HG02759 (cell line): ENCODE results near the gene SLC25A40.
"Not testable (repeated sequence)": the region's sequence is repeated elsewhere in the genome, so short reads cannot be mapped to it uniquely, and the experiment has no call there.

Experiments
- ATAC-seq: cut with Tn5 transposase; IDR thresholded peaks from one replicate; pipeline ENCODE4 v1.9.1; 2021; ENCODE audit warnings: mild to moderate bottlenecking, moderate library complexity; ENCODE audit not compliant: unreplicated experiment

SLC25A40 gene

DNA sequence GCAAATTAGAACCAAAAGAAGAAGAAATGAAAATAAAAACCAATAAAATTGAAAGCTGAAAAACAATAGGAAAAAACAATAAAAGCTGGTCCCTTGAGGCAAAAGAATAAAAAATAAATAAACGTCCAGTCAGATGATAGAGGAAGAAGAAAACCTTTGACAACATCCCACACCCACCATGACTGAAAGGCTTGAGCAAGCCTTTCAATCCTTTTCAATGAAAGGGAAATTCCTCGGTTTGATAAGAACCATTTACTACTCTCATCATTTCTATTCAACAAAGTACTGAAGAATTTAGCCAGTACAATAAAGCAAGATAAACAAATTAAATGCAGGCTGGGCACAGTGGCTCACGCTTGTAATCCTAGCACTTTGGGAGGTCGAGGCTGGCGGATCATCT lies 3.8 kb downstream of the SLC25A40 start:
- ATAC-seq = no peak

DNA sequence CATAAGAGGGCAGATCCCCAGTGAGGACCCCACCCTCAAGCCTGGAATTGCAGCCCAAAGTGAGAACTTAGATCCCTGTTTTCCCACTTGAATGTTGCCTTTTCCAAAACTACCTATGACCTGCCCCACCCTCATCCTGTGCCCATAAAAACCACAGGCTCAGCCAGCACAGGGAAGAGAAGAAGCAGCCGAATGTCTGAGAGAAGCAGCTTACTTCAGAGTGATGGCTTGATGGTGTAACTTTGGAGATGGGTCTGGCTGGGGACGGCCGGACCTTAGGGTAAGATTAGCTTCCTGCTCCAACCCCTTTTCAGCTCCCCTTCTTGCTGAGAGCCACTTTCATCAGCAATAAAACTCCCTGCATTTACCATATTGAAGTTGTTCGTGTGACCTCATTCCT lies 5.7 kb downstream of the SLC25A40 start:
- ATAC-seq = no peak

DNA sequence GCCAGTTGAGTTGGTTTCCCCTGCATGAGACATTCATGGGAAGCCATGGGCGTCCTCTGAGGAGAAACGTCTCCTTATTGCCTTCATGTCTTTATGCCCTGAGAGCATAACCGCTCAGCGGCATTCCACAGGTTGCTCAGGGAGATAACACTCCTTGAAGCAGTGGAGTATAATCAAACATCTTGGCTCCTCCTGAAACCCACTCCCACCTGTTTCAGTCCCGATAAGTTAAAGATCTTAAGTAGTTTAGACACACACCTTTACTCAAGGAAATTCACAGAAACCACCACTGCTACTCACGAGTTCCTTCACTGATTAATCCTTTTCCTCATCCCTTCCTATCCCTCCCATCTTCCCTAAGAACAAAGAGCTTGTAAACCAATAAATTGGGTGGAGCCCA lies 9.6 kb downstream of the SLC25A40 start:
- ATAC-seq = not testable (repeated sequence)

DNA sequence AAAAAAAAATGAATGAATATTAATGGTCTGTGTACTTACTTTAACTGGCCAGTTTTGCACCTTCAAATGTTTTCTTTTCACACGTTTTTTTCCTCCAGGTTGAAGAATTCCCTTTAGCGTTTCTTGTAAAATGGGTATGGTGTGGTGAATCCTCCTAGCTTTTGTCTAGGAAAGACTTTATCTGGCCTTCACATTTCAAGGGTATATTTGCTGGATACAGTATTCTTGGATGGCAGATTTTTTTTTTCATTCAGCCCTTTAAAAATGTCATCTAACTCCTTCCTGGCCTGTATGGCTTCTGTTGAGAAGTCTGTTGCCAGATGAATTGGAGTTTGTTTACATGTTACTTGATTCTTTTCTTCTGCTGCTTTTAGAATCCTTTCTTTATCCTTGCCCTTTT lies 10.1 kb downstream of the SLC25A40 start:
- ATAC-seq = no peak

DNA sequence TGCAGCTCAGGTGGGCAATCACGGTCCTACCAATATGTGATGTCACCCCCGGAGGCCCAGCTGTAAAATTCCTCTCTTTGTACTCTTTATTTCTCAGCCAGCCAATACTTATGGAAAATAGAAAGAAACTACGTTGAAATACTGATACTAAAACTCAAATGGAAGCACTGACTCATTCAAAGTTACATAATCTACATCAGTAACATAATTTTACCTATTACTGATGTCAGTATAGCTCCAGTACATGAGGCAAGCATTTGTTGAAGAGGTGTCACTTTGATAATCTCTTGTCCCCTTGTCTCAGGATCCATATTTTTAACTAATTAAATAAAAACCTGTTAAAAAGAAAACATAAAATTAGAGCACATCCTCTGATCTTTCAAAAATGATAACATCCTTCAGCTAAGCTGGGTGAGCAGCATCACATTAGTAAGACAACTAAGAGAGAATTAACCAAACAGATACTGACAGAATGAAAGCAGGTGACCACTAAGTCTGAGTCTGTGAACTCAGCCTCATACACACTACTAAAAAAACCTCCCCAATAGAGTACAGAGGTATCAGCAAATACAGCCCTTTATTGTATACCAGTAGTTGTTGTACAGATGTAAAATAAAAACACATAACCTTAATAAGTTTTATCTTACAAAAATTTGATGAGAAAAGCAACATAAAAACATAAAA lies 17.6 kb downstream of the SLC25A40 start:
- ATAC-seq = no peak

DNA sequence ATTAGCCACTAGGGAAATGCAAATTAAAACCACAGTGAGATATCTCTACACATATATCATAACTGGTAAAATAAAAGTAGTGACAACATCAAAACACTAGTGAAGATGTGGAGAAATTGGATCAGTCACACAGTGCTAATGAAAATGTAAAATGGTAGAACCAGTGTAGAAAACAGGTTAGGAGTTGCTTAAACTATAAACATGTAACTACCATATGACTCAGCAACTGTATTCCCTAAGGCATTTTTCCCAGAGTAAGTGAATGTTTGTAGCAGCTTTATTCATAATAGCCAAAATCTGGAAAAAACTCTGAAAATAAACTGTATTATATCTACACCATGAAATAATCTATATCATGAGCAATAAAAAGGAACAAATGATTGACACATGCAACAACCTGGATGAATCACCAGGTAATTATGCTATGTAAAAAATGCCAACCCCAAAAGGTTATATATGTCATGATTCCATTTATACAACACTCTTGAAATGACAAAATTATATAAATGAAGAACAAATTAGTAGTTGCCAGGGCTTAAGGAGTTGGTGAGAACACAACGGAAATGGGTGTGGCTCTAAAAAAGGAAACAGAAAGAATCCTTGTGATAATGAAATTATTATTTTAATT lies 22.8 kb downstream of the SLC25A40 start:
- no peak for ATAC-seq

DNA sequence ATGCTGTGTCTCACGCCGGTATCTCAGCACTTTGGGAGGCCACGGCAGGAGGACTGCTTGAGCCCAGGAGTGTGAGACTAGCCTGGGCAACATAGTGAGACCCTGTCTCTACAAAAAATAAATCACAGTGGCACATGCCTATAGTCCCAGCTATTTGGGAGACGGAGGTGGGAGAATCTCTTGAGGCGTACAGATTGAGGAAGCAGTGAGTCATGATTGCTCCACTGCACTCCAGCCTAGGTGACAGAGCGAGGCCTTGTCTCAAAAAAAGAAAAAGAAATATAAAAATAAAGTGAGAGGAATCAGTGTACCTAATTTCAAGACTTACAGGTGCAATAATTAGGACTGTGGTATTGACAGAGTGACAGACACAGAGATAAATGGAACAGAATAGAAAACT lies 23.9 kb downstream of the SLC25A40 start:
- ATAC-seq = no peak

DNA sequence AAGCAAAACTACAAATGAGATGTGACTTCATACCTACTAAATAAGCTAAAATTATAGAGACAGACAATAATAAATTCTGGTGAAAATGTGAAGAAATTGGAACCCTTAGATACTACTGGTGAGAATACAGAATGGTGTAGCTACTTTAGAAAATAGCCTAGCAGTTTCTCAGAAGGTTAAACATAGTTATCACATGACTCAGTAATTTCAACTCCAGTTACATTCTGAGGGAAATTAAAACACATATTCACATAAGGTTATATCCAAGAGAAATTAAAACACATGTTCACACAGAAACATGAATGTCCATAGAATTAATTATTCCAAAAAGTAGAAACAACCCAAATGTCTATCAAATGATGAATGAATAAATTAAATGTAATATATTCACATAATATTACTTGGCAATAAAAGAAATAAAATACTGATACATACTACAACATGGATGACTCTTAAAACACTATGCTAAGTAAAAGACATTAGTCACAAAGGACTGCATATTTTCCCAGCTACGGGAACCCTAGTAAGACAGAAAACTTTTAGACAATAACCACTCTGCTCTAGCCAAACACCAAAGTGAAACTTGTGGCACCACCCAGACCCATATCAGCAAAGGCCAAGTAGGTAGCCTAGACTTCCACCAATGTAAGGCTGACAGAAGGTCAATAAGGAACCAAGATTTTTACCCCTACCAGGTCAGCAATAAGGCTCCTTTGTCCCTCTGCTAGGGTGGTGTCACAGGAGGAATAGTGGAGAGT lies 25.1 kb downstream of the SLC25A40 start:
- ATAC-seq = no peak

DNA sequence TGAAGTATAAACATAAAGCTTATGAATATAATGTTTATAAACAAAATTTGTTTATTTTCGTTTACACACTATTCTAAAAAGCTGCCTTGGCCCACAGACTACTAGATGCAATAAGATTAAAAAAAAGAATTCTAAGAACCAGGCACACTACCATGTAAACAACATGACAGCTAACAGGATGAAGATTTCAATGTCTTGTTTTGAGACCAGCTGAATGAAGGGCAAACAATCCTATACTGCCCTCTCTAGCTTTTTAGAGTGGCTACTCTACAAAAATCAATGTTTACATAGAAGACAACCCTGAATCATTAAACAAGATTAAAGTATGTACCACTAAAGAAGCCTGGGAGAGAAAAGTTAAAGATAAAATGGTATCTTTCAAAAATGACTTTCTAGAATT lies 38.6 kb downstream of the SLC25A40 start:
- ATAC-seq = no peak

DNA sequence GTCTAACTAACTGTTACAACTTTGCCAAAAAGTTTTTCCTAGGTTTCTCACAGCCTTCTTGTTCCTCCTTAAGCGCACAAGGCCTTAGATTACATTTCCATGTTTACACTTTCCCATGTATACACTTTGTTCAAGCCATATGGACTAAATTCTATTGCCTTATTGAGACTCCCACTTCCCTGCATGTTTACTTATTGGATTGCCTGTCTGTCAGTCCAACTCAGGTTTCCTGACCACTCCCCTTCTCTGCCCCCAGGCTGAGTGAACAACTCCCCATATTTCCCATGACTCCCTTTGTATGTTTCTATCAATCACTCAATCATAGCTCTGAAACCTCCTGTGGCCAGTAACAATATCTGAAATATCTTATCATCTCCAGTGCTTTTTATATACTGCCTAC lies 43.0 kb downstream of the SLC25A40 start:
- no peak for ATAC-seq

DNA sequence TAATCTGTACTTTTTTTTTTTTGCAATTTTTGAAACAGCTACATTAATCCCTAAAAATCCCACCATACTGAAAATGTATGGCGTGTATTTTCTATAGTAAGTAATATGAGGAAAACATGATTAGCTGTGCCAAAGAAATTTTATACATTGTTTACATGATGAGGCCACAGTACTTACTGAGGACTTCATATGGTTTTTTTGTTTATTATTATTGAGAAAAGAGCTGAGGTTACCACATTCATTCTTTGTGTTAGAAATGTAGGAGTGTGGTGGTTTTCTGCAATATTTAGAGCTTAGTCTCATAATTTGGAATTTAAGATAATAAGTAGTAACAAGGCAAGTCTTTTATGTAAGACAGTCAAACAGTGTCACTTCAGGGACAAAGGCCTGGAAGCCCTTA lies 45.1 kb downstream of the SLC25A40 start:
- no peak for ATAC-seq

DNA sequence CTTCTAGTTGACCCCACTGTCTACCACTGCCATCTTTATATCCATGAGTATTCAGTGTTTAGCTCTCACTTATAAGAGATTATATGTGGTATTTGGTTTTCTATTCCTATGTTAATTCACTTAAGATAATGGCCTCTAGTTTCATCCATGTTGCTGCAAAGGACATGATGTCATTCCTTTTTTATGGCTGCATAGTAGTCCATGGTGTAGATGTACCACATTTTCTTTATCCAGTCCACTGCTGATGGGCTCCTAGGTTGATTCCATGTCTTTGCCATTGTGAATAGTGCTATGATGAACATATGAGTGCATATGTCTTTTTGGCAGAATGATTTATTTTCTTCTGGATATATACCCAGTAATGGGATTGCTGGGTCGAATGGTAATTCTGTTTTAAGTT lies 47.8 kb downstream of the SLC25A40 start:
- not testable (repeated sequence) for ATAC-seq

DNA sequence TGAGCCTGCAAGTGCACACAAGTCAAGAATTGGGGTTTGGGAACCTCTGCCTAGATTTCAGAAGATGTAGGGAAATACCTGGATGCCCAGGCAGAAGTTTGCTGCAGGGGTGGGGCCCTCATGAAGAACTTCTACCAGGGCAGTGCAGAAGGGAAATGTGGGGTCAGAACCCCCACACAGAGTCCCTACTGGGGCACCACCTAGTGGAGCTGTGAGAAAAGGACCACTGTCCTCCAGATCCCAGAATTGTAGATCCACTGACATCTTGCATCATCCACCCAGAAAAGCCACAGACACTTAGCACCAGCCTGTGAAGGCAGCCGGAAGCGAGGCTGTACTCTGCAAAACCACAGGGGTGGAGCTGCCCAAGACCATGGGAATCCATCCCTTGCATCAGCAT lies 50.8 kb downstream of the SLC25A40 start:
- ATAC-seq = not testable (repeated sequence)

DNA sequence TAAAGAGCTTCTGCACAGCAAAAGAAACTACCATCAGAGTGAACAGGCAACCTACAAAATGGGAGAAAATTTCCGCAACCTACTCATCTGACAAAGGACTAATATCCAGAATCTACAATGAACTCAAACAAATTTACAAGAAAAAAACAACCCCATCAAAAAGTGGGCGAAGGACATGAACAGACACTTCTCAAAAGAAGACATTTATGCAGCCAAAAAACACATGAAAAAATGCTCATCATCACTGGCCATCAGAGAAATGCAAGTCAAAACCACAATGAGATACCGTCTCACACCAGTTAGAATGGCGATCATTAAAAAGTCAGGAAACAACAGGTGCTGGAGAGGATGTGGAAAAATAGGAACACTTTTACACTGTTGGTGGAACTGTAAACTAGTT lies 54.1 kb downstream of the SLC25A40 start:
- not testable (repeated sequence) for ATAC-seq

DNA sequence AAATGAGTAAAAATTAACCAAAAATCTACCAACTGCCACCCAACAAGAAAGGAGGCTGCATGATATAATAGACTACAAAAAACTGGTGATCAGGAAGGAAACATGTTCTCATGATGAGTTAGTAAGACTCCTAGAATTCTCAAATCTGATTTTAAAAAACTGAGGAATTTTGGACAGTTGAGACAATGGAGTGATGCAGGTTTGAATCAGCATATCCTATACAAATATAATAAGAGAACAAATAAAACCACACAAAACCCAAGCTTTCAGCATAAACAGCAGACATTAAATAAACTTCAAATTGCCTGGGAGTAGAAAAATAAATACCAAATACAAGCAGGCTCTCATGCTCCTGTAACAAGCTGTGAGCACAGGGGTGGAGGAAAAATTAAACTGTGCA lies 57.8 kb downstream of the SLC25A40 start:
- no peak for ATAC-seq

DNA sequence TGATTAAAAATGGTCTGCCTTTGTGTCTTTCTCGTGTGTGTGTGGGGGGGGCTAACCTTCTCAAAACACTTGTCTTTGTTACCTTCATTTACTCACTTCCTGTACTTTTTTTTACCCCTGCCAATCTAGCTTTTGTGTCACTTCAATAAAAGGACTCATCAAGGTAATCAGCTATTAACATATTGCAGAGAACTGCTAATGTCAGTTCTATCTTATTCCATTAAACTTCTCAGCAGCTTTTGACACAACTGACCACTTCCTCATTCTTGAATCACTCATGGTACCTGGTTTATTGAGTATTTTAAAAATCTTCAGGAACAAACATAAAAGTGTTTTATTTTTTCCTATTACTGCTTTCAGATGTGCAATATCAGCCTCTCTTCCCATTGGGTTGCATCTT lies 59.8 kb downstream of the SLC25A40 start:
- ATAC-seq = no peak

DNA sequence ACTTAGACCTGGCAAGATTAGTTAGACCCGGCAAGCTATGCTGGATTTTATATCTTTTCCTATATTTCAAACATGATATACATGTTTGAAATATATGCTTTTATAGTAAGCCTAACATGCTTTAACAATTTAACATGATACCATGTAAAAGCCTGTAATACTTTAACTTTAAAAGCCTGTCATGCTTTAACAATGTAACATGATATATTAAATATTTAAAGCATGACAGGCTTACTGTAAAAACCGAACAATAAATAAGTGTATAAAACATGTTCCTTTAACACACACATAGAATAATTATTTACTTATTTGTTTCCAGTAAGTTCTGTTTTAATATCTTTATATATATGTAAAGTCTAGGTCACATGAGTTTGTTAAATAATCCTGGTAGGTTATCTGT lies 65.4 kb downstream of the SLC25A40 start:
- no peak for ATAC-seq

DNA sequence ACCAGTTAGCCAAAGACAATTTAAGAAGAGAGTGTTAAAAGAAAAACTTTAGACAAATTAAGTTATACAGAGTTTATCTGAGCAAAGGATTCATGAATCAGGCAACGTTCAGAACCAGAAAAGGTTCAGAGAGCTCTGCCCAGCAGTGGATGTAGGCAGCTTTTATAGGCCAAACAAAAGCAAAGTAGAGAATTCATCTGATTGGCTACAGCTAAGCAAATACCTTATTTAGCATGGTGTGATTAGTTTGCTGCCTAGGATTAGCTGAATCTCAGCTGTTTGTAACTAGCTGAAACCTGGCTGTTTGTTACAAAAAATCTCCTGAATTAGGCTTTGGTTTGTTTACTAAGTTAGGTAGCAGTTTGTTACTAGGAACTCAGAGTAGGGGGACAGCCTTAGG lies 66.0 kb downstream of the SLC25A40 start:
- no peak for ATAC-seq

DNA sequence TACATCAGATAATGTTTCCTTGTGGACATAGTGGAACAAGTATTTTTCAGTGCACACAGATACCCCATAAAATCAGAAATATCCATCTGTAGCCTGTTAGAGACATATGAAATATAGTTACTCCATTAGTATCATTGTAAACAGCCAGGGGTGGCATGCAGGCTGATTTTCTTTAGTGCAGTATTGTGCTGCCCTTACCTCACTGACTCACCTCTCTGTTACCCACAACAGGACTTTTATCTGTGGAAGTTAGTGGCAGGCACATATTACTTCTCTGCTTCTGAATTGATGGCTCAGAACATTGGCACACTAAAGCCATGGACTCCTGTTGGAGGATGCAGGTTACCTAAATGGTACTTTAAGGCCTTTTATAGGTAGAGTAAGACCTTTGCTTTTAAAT lies 70.0 kb downstream of the SLC25A40 start:
- ATAC-seq = no peak

DNA sequence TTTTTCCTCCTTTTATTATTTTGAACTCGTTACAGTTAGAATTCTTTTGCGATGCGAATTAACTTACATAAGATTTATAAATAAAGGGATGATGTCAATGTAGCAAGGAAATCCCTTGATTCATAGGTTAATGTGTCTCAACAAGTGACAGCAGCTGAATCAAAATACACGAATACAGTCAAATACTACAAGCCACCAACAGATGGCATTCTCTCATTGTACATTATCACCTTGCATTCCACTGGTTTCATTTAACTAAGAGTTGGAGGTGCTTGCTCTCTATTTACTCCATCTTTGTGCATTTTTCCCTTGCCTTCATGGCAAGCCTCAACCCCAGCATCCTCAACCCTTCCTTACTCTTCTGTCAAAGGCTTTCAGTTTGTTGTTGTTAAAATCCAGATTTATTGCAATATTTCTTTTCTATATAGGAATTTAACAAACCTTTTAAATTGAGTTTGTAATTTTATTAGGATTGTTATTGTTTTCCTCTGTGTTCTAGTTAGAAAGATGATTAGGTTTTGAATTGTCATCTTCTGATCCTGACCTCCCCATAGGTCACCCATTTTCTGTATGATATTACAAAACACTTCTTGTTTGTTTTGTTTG lies 78.3 kb downstream of the SLC25A40 start:
- peak; percentile 90 for ATAC-seq

DNA sequence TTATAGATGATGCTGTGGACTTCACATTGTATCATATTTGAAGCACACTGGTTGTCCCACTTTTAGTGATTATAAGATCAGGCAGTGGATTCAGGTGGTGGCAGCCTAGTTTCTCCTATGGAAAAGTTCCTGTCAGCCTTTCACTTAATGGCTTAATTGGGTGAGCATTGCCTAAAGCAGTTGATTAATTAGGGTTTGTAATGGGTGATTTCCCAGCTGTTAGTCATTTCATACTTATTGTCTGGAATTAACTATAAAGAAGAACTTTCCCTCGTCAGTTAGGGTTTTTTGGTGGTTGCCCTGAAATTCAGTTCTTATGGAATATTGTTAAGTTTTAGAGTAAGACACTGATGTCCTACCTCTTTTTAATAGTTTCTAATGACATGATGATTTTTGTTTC lies 78.8 kb downstream of the SLC25A40 start:
- no peak for ATAC-seq
